GM18505 (cell line): ENCODE data around the gene PSENEN.

Source experiments
- ATAC-seq: cut with Tn5 transposase; IDR thresholded peaks from one replicate; pipeline ENCODE4 v1.9.1; 2021; ENCODE audit not compliant: unreplicated experiment
- POLR2A ChIP-seq: IDR thresholded peaks from 4 replicates; pipeline ENCODE4 v1.6.1; 2011; ENCODE audit warnings: borderline replicate concordance; ENCODE audit not compliant: insufficient read depth, insufficient read length; ENCODE audit errors: extremely low read depth

The PSENEN gene

GRCh38 chr19:35724560-35724959 is 20.9 kb upstream of the PSENEN start:
- no peak for ATAC-seq
- TF ChIP-seq POLR2A, result no peak

- ATAC-seq, result no peak
- TF ChIP-seq POLR2A, result no peak
These were observed 20.1 kb upstream of the PSENEN start for GRCh38 chr19:35725216-35725861.

GRCh38 chr19:35727053-35727955 is 18.1 kb upstream of the PSENEN start:
- ATAC-seq, result no peak
- no peak for TF ChIP-seq POLR2A

GRCh38 chr19:35727956-35728706 is 17.3 kb upstream of the PSENEN start:
- TF ChIP-seq POLR2A, result no peak
- no peak for ATAC-seq

GRCh38 chr19:35729021-35729420 is 16.4 kb upstream of the PSENEN start:
- no peak for TF ChIP-seq POLR2A
- no peak for ATAC-seq

- no peak for TF ChIP-seq POLR2A
- no peak for ATAC-seq
These were observed 15.7 kb upstream of the PSENEN start for GRCh38 chr19:35729763-35730162.

- ATAC-seq, result no peak
- TF ChIP-seq POLR2A, result no peak
These were observed 15.1 kb upstream of the PSENEN start for GRCh38 chr19:35730326-35730725.

- TF ChIP-seq POLR2A, result no peak
- no peak for ATAC-seq
These were observed 14.1 kb upstream of the PSENEN start for GRCh38 chr19:35731353-35731752.

- TF ChIP-seq POLR2A, result no peak
- no peak for ATAC-seq
These were observed 13.6 kb upstream of the PSENEN start for GRCh38 chr19:35731779-35732405.

GRCh38 chr19:35732540-35733179 is 12.8 kb upstream of the PSENEN start:
- no peak for TF ChIP-seq POLR2A
- ATAC-seq, result no peak

GRCh38 chr19:35733180-35734125 is 12.0 kb upstream of the PSENEN start:
- no peak for TF ChIP-seq POLR2A
- no peak for ATAC-seq

- no peak for TF ChIP-seq POLR2A
These were observed 11.2 kb upstream of the PSENEN start for GRCh38 chr19:35734273-35734672.

GRCh38 chr19:35734889-35735288 is 10.6 kb upstream of the PSENEN start:
- TF ChIP-seq POLR2A, result no peak
- no peak for ATAC-seq

More at GRCh38 chr19:35734273-35734672, 11.2 kb upstream of the PSENEN start:
- no peak for ATAC-seq
